PC-9 (cell line): Measurements from ENCODE around the gene SCN1A. TPM values are rescaled to one million over a fixed set of nuclear protein-coding genes. Genes with fewer than 3 reads are reported as not detected.

Source experiments
- BruUV-seq: library from RNA; stranded (reverse); fragments of 400-500 nt; replicated peaks from 2 replicates; lab custom pipeline; 2021; lab: Mats Ljungman, UMichigan
- CTCF ChIA-PET: fragments of 300-600 bp; sonication (Branson Sonifier 250); formaldehyde crosslinking; loops from one replicate; lab custom pipeline; 2022; ENCODE audit warnings: antibody characterized with exemption; lab: Charles Lee
- POLR2A ChIA-PET: fragments of 300-600 bp; sonication (Branson Sonifier 250); formaldehyde crosslinking; loops from one replicate; lab custom pipeline; 2022; ENCODE audit warnings: antibody characterized with exemption; ENCODE audit not compliant: unreplicated experiment; lab: Charles Lee
- DNase-seq, 2 experiments: peaks; one replicate each; pipeline versions ENCODE4 v3.0.0 to v3.0.0-alpha.2; 2015 to 2022; ENCODE audit warnings: mixed read lengths in 1 of 2
- H2AFZ ChIP-seq: fragments of 200-600 bp; sonication (generic); 2 replicates; pipeline ENCODE4 v1.8.1; 2017; ENCODE audit warnings: antibody characterized with exemption
- H3F3A ChIP-seq: fragments of 200-600 bp; sonication (generic); 2 replicates; pipeline ENCODE4 v1.8.1; 2017; ENCODE audit warnings: antibody characterized with exemption, mild to moderate bottlenecking, low read depth; ENCODE audit not compliant: insufficient read depth
- H3K27ac ChIP-seq: fragments of 200-600 bp; sonication (generic); 2 replicates; pipeline ENCODE4 v1.6.1; 2016; ENCODE audit warnings: mixed run types
- H3K27me3 ChIP-seq: fragments of 200-600 bp; sonication (generic); 2 replicates; pipeline ENCODE4 v1.6.1; 2016; ENCODE audit warnings: low read depth, mixed run types; ENCODE audit not compliant: insufficient read depth
- H3K36me3 ChIP-seq: fragments of 200-600 bp; sonication (generic); 2 replicates; pipeline ENCODE4 v1.6.1; 2016; ENCODE audit warnings: low read depth, mixed run types
- H3K4me1 ChIP-seq: fragments of 200-600 bp; sonication (generic); replicated peaks from 2 replicates; pipeline ENCODE4 v1.6.1; 2016; ENCODE audit warnings: mixed run types; ENCODE audit not compliant: insufficient read depth
- H3K4me2 ChIP-seq: fragments of 200-600 bp; sonication (generic); 2 replicates; pipeline ENCODE4 v1.6.1; 2017; ENCODE audit warnings: mixed run types
- H3K4me3 ChIP-seq: fragments of 200-600 bp; sonication (generic); 2 replicates; pipeline ENCODE4 v1.6.1; 2016; ENCODE audit warnings: mixed run types
- H3K79me2 ChIP-seq: fragments of 200-600 bp; sonication (generic); 2 replicates; pipeline ENCODE4 v1.6.1; 2017; ENCODE audit warnings: low read depth, mixed run types
- H3K9me2 ChIP-seq: fragments of 200-600 bp; sonication (generic); 2 replicates; pipeline ENCODE4 v1.8.1; 2017; ENCODE audit warnings: mild to moderate bottlenecking; ENCODE audit not compliant: insufficient read depth
- H3K9me3 ChIP-seq: fragments of 200-600 bp; sonication (generic); 2 replicates; pipeline ENCODE4 v1.8.1; 2016; ENCODE audit warnings: low read depth; ENCODE audit not compliant: insufficient read depth
- H4K20me1 ChIP-seq: fragments of 200-600 bp; sonication (generic); 2 replicates; pipeline ENCODE4 v1.8.1; 2017; ENCODE audit not compliant: insufficient read depth
- CTCF ChIP-seq: fragments of 200-600 bp; sonication (generic); conservative IDR thresholded peaks from 2 replicates; pipeline ENCODE4 v1.6.1; 2017; ENCODE audit warnings: mixed run types, antibody characterized with exemption, mild to moderate bottlenecking, moderate library complexity
- EZH2 ChIP-seq: fragments of 200-600 bp; sonication (generic); IDR thresholded peaks from 2 replicates; pipeline ENCODE4 v1.8.0; 2017; ENCODE audit warnings: antibody characterized with exemption, low read depth
- intact Hi-C: fragments of 100-400 bp; cut with micrococcal nuclease; formaldehyde crosslinking; loops from one replicate; pipeline ENCODE4 v1.10.0; 2022; ENCODE audit not compliant: unreplicated experiment
- total RNA-seq: library from RNA; stranded (reverse); gene quantifications from 2 replicates; pipeline ENCODE4 v1.2.3, GENCODE V29; 2021

Gene SCN1A
- total RNA-seq, 1 experiment from 2014 or later: not detected

- Histone ChIP-seq H3K4me3 (no peak overlapping the region), H4K20me1 (no peaks in the 10 kb centered on the region), H3K27ac (no peak overlapping the region), H3K36me3 (no peaks in the 10 kb centered on the region), H2AFZ (no peak overlapping the region), H3K4me1 (no peaks in the 10 kb centered on the region), H3K4me2 (no peak overlapping the region), H3F3A (no peaks in the 10 kb centered on the region), H3K27me3 (no peaks in the 10 kb centered on the region), H3K79me2 (no peaks in the 10 kb centered on the region), H3K9me3 (no peaks in the 10 kb centered on the region), H3K9me2 (no peaks in the 10 kb centered on the region)
- intact Hi-C loops: no loop called here
- no TSS peak for BruUV-seq
- TF ChIP-seq EZH2 (no peak), CTCF (no peak)
- ChIA-PET POLR2A (no interaction called here), CTCF (no interaction called here)
- DNase-seq: no peak
These were observed 20.9 kb upstream of the SCN1A start for GRCh38 chr2:166148500-166149400.

- Histone ChIP-seq H3K4me1 (no peaks in the 10 kb centered on the region), H4K20me1 (no peaks in the 10 kb centered on the region), H3K4me2 (no peak overlapping the region), H3K9me2 (no peaks in the 10 kb centered on the region), H3K27me3 (no peaks in the 10 kb centered on the region), H3F3A (no peaks in the 10 kb centered on the region), H3K79me2 (no peaks in the 10 kb centered on the region), H3K4me3 (no peak overlapping the region), H3K36me3 (no peaks in the 10 kb centered on the region), H2AFZ (no peak overlapping the region), H3K27ac (no peak overlapping the region), H3K9me3 (no peaks in the 10 kb centered on the region)
- intact Hi-C loops: no loop called here
- no peak for TF ChIP-seq EZH2
- TF ChIP-seq CTCF: no peak
- ChIA-PET CTCF (no interaction called here), POLR2A (no interaction called here)
- DNase-seq: no peak
- BruUV-seq: no TSS peak
These were observed 20.1 kb upstream of the SCN1A start for GRCh38 chr2:166147883-166148282.

- BruUV-seq: no TSS peak
- Histone ChIP-seq H3K4me3 (no peak overlapping the region), H3K9me3 (no peaks in the 10 kb centered on the region), H3F3A (no peaks in the 10 kb centered on the region), H3K4me1 (no peaks in the 10 kb centered on the region), H3K36me3 (no peaks in the 10 kb centered on the region), H2AFZ (no peak overlapping the region), H4K20me1 (no peaks in the 10 kb centered on the region), H3K4me2 (no peak overlapping the region), H3K27me3 (no peaks in the 10 kb centered on the region), H3K79me2 (no peaks in the 10 kb centered on the region), H3K9me2 (no peaks in the 10 kb centered on the region), H3K27ac (no peak overlapping the region)
- intact Hi-C loops: no loop called here
- ChIA-PET CTCF (no interaction called here), POLR2A (no interaction called here)
- no peak for DNase-seq
- no peak for TF ChIP-seq CTCF
These were observed 16.3 kb upstream of the SCN1A start for GRCh38 chr2:166144071-166144470.
